HepG2 (cell line): ENCODE measurements around the gene ZCCHC3. TPM values are rescaled to one million over a fixed set of nuclear protein-coding genes. Genes with fewer than 3 reads are reported as not detected.

Experiments used
- CENPBD1 ChIP-seq: sonication (generic); formaldehyde crosslinking; IDR thresholded peaks from 2 replicates; pipeline ENCODE4 v1.8.0; 2022; ENCODE audit warnings: missing genetic modification reagents, low read depth, mild to moderate bottlenecking, borderline replicate concordance
- CHD2 ChIP-seq: IDR thresholded peaks from 2 replicates; pipeline ENCODE4 v1.6.1; 2011; ENCODE audit warnings: low read depth, low read length, improper control_type of control experiment
- EP300 ChIP-seq, 3 experiments: sonication (generic) in 1 of 3; formaldehyde crosslinking in 1 of 3; IDR thresholded peaks; 2 replicates each; pipeline versions ENCODE4 v1.5.1 to v1.6.1; 2011 to 2020; ENCODE audit warnings: low read depth in 2 of 3, low read length in 2 of 3, borderline replicate concordance in 1 of 3, improper control_type of control experiment in 1 of 3, mild to moderate bottlenecking in 1 of 3, missing genetic modification reagents in 1 of 3, moderate library complexity in 1 of 3
- KAT7 ChIP-seq: IDR thresholded peaks from 2 replicates; pipeline ENCODE4 v1.6.1; 2018; ENCODE audit warnings: borderline replicate concordance, missing compliant biosample characterization
- KDM2A ChIP-seq: sonication (generic); formaldehyde crosslinking; IDR thresholded peaks from 2 replicates; pipeline ENCODE4 v1.4.0; 2020; ENCODE audit warnings: low read depth, missing genetic modification reagents, borderline replicate concordance
- LBX2 ChIP-seq: sonication (generic); formaldehyde crosslinking; IDR thresholded peaks from 2 replicates; pipeline ENCODE4 v1.5.0; 2020; ENCODE audit warnings: missing genetic modification reagents, mild to moderate bottlenecking, borderline replicate concordance
- ZKSCAN1 ChIP-seq: fragments of 150-350 bp; IDR thresholded peaks from 2 replicates; pipeline ENCODE4 v1.6.1; 2014; ENCODE audit warnings: low read length
- ZKSCAN5 ChIP-seq: sonication (generic); formaldehyde crosslinking; IDR thresholded peaks from 2 replicates; pipeline ENCODE4 v1.5.1; 2020; ENCODE audit warnings: mild to moderate bottlenecking, missing genetic modification reagents
- ZMYM2 ChIP-seq: sonication (generic); formaldehyde crosslinking; IDR thresholded peaks from 2 replicates; pipeline ENCODE4 v1.8.0; 2022; ENCODE audit warnings: mild to moderate bottlenecking, missing genetic modification reagents
- ZNF276 ChIP-seq: sonication (generic); formaldehyde crosslinking; IDR thresholded peaks from 2 replicates; pipeline ENCODE4 v1.4.0; 2020; ENCODE audit warnings: mild to moderate bottlenecking, low read depth, missing genetic modification reagents
- ZNF280D ChIP-seq: sonication (generic); formaldehyde crosslinking; IDR thresholded peaks from 2 replicates; pipeline ENCODE4 v1.5.1; 2020; ENCODE audit warnings: mild to moderate bottlenecking, missing genetic modification reagents
- ZNF704 ChIP-seq: sonication (generic); formaldehyde crosslinking; IDR thresholded peaks from 2 replicates; pipeline ENCODE4 v1.8.1; 2023; ENCODE audit warnings: mild to moderate bottlenecking, inconsistent platforms, moderate library complexity, missing genetic modification reagents, borderline replicate concordance
- ZNF792 ChIP-seq: IDR thresholded peaks from 2 replicates; pipeline ENCODE4 v1.6.1; 2016
- ZSCAN31 ChIP-seq: sonication (generic); formaldehyde crosslinking; IDR thresholded peaks from 2 replicates; pipeline ENCODE4 v1.5.0; 2020; ENCODE audit warnings: low read depth, mild to moderate bottlenecking, missing genetic modification reagents
- polyA plus RNA-seq, 8 experiments: library from polyadenylated mRNA; depleted of rRNA in 3 of 8; stranded (reverse) in 7 of 8; unstranded in 1 of 8; fragments of >200 nt; fragmentation: Illumina TruSeq in 4 of 8; extraction: Trizol in 4 of 8; gene quantifications; 2 replicates each; pipeline versions ENCODE4 v1.2.1 to v1.2.3, GENCODE V29; 2011 to 2016; ENCODE audit warnings: low read depth in 4 of 8, missing spikeins in 1 of 8, mixed read lengths in 1 of 8; ENCODE audit not compliant: insufficient read depth in 1 of 8
- total RNA-seq, 5 experiments: library from RNA; depleted of rRNA; stranded (reverse); fragments of >200 nt; fragmentation: Illumina TruSeq; extraction: Trizol; gene quantifications; 2 replicates each; pipeline ENCODE4 v1.2.3, GENCODE V29; 2016; ENCODE audit warnings: low read depth in 1 of 5
- TF ChIP-seq, protein P1 (sequence below): sonication (generic); formaldehyde crosslinking; IDR thresholded peaks from 2 replicates; pipeline ENCODE4 v1.4.0; 2020; ENCODE audit warnings: mild to moderate bottlenecking, missing genetic modification reagents
- TF ChIP-seq, protein P2 (sequence below): sonication (generic); formaldehyde crosslinking; conservative IDR thresholded peaks from 2 replicates; pipeline ENCODE4 v1.5.0; 2020; ENCODE audit warnings: missing genetic modification reagents

Gene ZCCHC3
- total and polyA plus RNA-seq, 2 of the 13 experiments (the other 11 are each of a cell fraction or from before 2014, with no cell fraction given), result 46.6 to 63.0 TPM

DNA sequence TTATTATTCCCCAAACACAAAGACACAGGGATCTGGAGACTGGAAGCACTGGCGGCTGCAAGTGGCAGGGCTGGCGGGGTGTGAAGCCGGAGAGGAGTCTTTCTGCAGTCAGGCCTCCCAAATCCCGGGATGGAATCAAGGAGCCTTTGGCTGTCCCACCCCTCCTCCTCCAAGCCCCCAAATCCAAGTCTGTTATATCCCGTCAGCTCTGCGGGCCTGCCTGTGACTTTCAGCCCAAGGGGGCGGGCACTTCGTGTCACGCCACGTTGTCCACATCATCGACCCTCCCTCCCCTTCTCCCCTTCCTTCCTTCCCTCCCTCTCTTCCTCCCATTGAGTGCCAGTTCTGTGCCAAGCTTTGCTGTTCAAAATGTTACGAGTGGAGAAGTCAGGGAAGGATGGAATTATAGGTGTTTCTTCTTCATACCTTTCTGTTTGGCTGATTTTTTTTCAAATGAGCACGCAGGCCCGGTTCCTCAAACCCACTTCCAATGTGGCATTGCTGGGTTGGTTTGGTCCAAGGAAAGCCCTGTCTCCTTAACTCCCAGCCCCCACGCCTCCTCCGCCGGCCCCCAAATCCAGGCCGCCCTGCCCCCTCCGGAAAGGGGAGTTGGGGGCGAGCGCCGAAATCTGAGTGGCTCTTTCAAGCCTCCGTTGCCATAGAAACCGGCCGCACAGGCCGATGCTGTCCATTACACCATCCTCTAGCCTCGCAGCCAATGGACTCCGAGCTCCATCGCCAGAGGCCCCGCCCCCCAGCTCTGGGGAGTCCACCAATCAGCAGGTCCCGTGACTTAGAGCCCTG, 12.7 kb downstream of the ZCCHC3 start (continued):
- TF ChIP-seq ZNF280D (CRISPR knock-in tag), result no peak
- peak; percentile 40; the same call in 1 of the 2 replicates for TF ChIP-seq CHD2
- no peak for TF ChIP-seq ZKSCAN5 (CRISPR knock-in tag)
- TF ChIP-seq KAT7 (CRISPR knock-in tag), result no peak; the same call in none of the 2 replicates
- TF ChIP-seq LBX2 (CRISPR knock-in tag), result no peak; the same call in 1 of the 2 replicates
- TF ChIP-seq, protein P1, sequence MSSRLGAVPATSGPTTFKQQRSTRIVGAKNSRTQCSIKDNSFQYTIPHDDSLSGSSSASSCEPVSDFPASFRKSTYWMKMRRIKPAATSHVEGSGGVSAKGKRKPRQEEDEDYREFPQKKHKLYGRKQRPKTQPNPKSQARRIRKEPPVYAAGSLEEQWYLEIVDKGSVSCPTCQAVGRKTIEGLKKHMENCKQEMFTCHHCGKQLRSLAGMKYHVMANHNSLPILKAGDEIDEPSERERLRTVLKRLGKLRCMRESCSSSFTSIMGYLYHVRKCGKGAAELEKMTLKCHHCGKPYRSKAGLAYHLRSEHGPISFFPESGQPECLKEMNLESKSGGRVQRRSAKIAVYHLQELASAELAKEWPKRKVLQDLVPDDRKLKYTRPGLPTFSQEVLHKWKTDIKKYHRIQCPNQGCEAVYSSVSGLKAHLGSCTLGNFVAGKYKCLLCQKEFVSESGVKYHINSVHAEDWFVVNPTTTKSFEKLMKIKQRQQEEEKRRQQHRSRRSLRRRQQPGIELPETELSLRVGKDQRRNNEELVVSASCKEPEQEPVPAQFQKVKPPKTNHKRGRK (CRISPR knock-in tag), result no peak
- TF ChIP-seq EP300 (IDR thresholded peaks at IDR 0.05; ENCODE audit: low read depth in 2 of 2, low read length in 2 of 2), result 0 out of 4 replicates have a peak, but pooled peaks of 1 of the 2 experiments have one; percentile 7
- TF ChIP-seq EP300 (CRISPR knock-in tag; IDR thresholded peaks at IDR 0.05; ENCODE audit: borderline replicate concordance), result no peak; the same call in 1 of the 2 replicates
- no peak for TF ChIP-seq ZMYM2
- 0 out of 2 replicates have a peak, but pooled peaks have one; percentile 3 for TF ChIP-seq ZNF276
- TF ChIP-seq KDM2A (CRISPR knock-in tag), result peak; percentile 70; the same call in 1 of the 2 replicates
- 0 out of 2 replicates have a peak, but pooled peaks have one; percentile 84 for TF ChIP-seq ZNF704 (CRISPR knock-in tag)
- TF ChIP-seq, protein P2, sequence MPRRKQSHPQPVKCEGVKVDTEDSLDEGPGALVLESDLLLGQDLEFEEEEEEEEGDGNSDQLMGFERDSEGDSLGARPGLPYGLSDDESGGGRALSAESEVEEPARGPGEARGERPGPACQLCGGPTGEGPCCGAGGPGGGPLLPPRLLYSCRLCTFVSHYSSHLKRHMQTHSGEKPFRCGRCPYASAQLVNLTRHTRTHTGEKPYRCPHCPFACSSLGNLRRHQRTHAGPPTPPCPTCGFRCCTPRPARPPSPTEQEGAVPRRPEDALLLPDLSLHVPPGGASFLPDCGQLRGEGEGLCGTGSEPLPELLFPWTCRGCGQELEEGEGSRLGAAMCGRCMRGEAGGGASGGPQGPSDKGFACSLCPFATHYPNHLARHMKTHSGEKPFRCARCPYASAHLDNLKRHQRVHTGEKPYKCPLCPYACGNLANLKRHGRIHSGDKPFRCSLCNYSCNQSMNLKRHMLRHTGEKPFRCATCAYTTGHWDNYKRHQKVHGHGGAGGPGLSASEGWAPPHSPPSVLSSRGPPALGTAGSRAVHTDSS, result no peak
- peak; percentile 69; the same call in 1 of the 2 replicates for TF ChIP-seq ZSCAN31 (CRISPR knock-in tag)
- TF ChIP-seq CENPBD1 (CRISPR knock-in tag), result no peak
- TF ChIP-seq ZKSCAN1, result no peak
- peak; percentile 48; the same call in 1 of the 2 replicates for TF ChIP-seq ZNF792 (CRISPR knock-in tag)
